GM23338 (cell line): ENCODE results near the gene GJA3.

Experiments
- POLR2AphosphoS5 ChIP-seq: IDR thresholded peaks from 2 replicates; pipeline ENCODE4 v1.6.1; 2016; ENCODE audit warnings: antibody characterized with exemption, low read depth
- ZNF114 ChIP-seq: fragments of 250-450 bp; sonication (Bioruptor Pico); IDR thresholded peaks from 2 replicates; pipeline ENCODE4 v1.5.0; 2020; ENCODE audit warnings: mild to moderate bottlenecking, moderate library complexity
- TF ChIP-seq, protein P1 (sequence below), 2 experiments: fragments of 200-600 bp in 1 of 2; sonication (generic) in 1 of 2; conservative IDR thresholded peaks; 2 replicates each; pipeline versions ENCODE4 v1.5.1 to v1.6.1; 2016 to 2017; ENCODE audit warnings: antibody characterized with exemption in 2 of 2, low read depth in 2 of 2, mild to moderate bottlenecking in 2 of 2, moderate library complexity in 1 of 2
- TF ChIP-seq, protein P2 (sequence below): IDR thresholded peaks from 2 replicates; pipeline ENCODE4 v1.6.1; 2016; ENCODE audit warnings: antibody characterized with exemption

DNA sequence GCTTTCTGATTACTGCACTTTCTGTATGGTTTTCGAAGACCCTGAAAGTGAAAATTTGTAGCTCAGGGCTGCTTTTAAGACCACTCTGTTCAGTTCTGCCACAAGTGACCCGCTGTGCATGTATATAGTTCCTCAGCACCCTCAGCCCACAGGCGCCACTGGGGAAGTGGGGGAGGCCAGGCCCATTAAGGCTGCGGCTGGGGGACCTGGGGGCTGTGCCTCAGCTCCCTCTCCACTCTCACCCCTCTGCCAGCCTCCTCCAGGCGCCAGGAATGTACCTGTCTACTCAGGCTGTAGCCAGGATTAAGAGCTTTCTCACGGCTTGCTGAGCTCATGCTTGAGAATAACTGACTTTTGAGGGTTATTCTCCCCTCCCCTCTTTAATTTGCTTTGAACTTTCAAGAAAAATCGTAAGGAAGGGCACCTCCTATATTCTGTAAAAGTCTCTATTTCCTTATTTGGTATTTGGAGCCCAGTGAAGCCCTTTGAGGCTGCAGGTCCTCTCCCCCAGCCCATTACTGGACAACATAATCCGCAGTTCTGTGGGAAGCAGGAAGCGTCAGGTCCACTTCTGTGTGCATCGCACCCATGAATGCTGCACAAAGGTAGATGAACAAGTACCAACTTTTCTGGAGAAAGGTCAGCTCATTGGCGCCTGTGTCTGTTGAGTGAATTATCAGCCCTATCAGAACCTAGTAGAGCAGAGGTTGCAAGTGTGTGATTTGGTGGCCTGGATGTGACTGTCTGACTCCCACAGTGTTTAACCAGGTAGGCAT, 29.6 kb downstream of the GJA3 start:
- TF ChIP-seq, protein P1, sequence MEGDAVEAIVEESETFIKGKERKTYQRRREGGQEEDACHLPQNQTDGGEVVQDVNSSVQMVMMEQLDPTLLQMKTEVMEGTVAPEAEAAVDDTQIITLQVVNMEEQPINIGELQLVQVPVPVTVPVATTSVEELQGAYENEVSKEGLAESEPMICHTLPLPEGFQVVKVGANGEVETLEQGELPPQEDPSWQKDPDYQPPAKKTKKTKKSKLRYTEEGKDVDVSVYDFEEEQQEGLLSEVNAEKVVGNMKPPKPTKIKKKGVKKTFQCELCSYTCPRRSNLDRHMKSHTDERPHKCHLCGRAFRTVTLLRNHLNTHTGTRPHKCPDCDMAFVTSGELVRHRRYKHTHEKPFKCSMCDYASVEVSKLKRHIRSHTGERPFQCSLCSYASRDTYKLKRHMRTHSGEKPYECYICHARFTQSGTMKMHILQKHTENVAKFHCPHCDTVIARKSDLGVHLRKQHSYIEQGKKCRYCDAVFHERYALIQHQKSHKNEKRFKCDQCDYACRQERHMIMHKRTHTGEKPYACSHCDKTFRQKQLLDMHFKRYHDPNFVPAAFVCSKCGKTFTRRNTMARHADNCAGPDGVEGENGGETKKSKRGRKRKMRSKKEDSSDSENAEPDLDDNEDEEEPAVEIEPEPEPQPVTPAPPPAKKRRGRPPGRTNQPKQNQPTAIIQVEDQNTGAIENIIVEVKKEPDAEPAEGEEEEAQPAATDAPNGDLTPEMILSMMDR (conservative IDR thresholded peaks at IDR 0.05; ENCODE audit: low read depth in 2 of 2), result no peak
- no peak for TF ChIP-seq ZNF114 (CRISPR knock-in tag)
- no peak for TF ChIP-seq POLR2AphosphoS5
- TF ChIP-seq, protein P2, sequence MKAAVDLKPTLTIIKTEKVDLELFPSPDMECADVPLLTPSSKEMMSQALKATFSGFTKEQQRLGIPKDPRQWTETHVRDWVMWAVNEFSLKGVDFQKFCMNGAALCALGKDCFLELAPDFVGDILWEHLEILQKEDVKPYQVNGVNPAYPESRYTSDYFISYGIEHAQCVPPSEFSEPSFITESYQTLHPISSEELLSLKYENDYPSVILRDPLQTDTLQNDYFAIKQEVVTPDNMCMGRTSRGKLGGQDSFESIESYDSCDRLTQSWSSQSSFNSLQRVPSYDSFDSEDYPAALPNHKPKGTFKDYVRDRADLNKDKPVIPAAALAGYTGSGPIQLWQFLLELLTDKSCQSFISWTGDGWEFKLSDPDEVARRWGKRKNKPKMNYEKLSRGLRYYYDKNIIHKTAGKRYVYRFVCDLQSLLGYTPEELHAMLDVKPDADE, result no peak
